Epithelial cell of prostate (primary cell): Measurements from ENCODE around the gene DDX53.

Source experiments
- DNase-seq: peaks from one replicate; pipeline ENCODE4 v3.0.0-alpha.2; 2011; ENCODE audit warnings: low read depth, low spot score
- H3K27ac ChIP-seq: fragments of 450-650 bp; 2 replicates; pipeline ENCODE4 v1.5.1; 2017; ENCODE audit warnings: mild to moderate bottlenecking

The DDX53 gene

DNA sequence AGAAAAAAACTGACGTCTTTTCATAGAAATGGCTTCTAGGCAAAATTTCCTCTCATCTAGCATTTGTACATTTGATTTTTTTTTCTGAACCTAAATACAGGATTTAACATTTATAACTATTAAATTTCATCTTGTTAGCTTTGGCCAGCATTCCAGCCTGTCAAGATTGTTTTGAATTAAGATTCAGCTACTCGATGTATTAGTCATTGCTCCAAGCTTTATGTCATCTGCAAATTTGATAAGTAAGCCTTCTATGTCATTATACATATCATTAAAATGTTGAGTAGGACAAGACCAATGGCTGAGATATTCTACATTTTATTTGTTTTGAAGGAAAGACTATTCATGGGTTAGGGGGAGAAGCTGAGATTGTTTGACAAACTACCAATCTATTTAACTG lies 46.7 kb downstream of the DDX53 start:
- no peak for DNase-seq
- H3K27ac ChIP-seq = no peak overlapping the region

- no peak for DNase-seq
- H3K27ac ChIP-seq = no peak overlapping the region
Measured at GRCh38 chrX:23048806-23049573, 49.2 kb downstream of the DDX53 start.

DNA sequence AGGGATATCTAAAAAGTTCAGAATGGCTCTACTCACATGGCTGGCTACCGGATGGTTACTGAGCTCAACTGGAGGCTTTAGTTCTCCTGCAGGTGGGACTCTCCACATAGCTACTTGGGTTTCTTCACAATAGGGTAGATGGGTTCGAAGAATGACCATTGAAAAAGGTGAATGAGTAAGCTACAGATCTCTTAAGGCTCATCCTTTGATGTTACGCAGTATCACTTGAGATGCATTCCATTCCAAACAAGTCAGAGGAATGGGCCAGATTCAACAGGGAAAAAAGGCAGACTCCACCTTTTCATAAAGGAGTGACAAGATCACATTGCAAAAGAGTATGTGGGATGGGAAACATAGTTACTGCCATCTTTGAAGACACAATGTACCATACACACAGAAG lies 52.6 kb downstream of the DDX53 start:
- H3K27ac ChIP-seq = no peak overlapping the region
- no peak for DNase-seq
